Mesodermal cell (in vitro differentiated cells): ENCODE measurements around the gene C1orf174.

Experiments used
- H3K27ac ChIP-seq: 2 replicates; pipeline ENCODE4 v1.7.0; 2013; ENCODE audit warnings: mild to moderate bottlenecking, low read depth, low read length, moderate library complexity; ENCODE audit not compliant: severe bottlenecking
- H3K36me3 ChIP-seq: 2 replicates; pipeline ENCODE4 v1.7.1; 2013; ENCODE audit warnings: mild to moderate bottlenecking, low read length, moderate library complexity; ENCODE audit not compliant: control insufficient read depth, insufficient read depth
- H3K4me1 ChIP-seq: one replicate; pipeline ENCODE4 v1.7.1; 2013; ENCODE audit warnings: mild to moderate bottlenecking, low read length; ENCODE audit not compliant: insufficient read depth, control insufficient read depth, poor library complexity, severe bottlenecking
- H3K4me3 ChIP-seq: 2 replicates; pipeline ENCODE4 v1.7.0; 2013; ENCODE audit warnings: low read length, control low read depth, mild to moderate bottlenecking; ENCODE audit not compliant: insufficient read depth, poor library complexity, severe bottlenecking; ENCODE audit errors: extremely low read depth
- H3K9me3 ChIP-seq: 2 replicates; pipeline ENCODE4 v1.7.1; 2013; ENCODE audit warnings: mild to moderate bottlenecking, low read length, moderate library complexity; ENCODE audit not compliant: control insufficient read depth
- whole genome bisulfite sequencing, 2 experiments: methylation state at CpG; one replicate each; pipeline ENCODE4 v1.1.5; 2013; ENCODE audit warnings: missing lambda C conversion rate in 2 of 2; ENCODE audit not compliant: insufficient coverage in 2 of 2; 5-methylcytosine and 5-hydroxymethylcytosine counted together

C1orf174 gene

DNA sequence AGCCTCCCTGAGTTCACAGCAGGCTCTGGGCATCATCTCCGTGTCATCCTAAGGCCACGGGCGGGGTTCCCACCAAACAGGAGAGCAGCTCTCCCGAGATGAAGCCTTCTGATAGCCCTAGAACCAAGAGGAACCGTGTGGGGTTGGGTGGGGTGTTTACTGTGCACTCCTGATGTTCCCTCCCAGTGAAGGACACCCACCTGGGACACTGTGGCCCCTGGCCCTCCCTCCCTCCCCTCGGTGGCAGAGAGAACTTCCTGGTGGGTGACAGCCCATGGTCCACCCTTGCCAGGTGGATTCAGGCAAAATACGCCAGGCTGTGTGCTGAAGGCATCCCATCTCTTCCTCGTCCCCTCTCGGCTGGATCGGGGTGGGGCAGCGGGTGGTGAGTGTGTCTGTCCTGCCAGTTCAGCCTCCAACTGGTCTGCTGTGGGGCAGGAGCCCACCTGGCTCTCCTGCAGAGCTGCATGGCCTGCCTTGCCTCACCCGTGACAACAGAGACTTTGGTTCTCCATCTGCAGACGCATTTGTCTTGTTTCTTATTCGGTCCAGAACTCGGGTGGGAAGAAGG, 15.6 kb upstream of the C1orf174 start:
- no peaks in the 10 kb centered on the region for H3K9me3 ChIP-seq
- no peaks in the 10 kb centered on the region for H3K36me3 ChIP-seq
- H3K4me3 ChIP-seq: no peak overlapping the region
- no peak overlapping the region for H3K27ac ChIP-seq
- H3K4me1 ChIP-seq: peaks cover 5% of the 10 kb centered on the region
- 93 to 95% methylated on average over 10 to 11 of the region's 15 CpGs for WGBS, 2 experiments

DNA sequence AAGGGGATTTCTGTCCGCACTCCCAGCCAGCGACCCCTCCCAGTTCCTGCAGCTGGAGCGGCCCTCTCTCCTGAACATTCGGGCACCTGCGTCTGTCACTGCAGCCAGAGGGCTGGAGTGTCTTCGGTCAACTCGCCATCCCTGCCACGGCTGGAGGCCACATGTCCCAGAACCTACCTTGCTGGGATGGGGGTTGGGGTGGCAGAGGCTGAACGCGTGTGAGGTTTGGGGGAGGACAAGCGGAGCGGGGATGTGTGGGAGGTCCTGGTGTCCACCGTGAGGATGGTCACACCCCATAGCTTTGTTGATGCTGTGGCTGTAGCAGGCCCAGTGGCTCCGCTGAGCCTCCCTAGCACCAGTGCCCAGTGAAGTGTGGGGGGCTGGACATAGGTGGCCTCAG, 14.8 kb upstream of the C1orf174 start:
- peaks cover 5% of the 10 kb centered on the region for H3K4me1 ChIP-seq
- 88 to 91% methylated on average over 8 to 10 of the region's 14 CpGs for WGBS, 2 experiments
- H3K36me3 ChIP-seq: no peaks in the 10 kb centered on the region
- no peak overlapping the region for H3K27ac ChIP-seq
- no peaks in the 10 kb centered on the region for H3K9me3 ChIP-seq
- no peak overlapping the region for H3K4me3 ChIP-seq

DNA sequence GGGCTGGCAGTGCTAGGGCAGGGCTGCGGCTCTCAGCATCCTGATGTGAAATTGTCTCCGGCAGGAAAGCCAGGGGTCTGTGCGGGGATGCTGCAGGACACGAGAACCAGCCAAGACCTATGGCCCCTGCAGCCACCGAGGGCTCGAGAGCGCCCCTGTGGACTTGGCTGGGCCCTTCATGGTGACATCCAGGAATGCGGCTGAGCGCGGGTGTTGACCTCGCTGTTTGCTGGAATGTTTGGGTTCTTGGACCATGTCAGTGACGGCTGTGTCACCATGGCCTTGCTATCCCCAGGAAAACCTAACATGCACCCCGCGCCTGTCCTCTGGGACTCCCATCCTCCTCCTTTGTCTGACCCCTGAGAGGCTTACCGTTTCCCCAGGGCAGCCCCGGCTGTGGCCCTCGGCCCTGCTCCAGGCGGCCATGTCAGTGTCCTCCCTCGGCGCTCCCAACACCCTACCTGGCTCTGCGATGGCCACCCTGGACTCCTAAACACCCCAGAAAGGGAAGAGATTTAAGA, 14.3 kb upstream of the C1orf174 start:
- Histone ChIP-seq H3K4me1 (peaks cover 5% of the 10 kb centered on the region), H3K9me3 (no peaks in the 10 kb centered on the region), H3K36me3 (no peaks in the 10 kb centered on the region), H3K4me3 (no peak overlapping the region), H3K27ac (no peak overlapping the region)
- 93 to 96% methylated on average over 18 to 19 of the region's 21 CpGs for WGBS, 2 experiments

DNA sequence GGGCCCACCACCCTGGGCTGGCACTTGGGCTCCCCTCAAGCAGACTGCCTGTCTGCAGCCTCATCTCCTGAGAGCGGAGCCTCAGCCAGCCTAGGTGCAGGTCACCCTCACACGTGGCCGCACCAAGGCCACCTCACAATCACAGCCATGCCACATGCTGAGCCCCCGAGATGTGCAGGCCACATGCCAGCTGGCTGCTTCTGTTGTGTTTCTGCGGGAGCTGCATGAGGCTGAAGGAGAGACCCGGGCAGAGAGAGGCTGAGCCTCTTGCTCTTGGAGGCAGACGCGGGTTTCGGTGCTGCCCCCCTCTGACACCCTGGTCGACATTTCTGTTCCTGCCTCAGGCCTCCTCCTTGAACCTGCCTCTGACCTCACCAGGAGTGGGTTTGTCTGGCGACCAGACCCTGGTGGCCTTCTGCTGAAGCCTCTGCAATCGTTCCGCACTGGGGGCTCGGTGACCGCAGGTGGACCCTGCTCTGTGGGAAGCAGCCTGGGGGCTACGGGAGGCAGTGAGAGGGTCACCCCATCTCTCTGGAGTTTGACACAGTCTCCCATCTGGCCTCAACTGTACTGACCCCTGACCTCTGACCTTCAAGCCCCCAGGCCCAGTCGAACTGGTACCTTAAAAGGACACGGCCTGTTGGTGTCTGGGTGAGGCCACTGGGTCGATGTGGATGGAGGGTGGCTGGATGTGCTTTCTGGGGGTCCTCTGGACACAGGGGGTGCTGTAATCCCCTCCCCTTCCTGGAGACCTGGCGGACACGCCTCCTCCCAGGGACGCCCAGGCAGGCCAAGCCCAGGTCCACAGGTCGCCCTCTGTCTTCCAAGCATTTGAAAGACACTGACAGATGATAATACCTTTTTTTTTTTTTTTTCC, 13.0 kb upstream of the C1orf174 start:
- Histone ChIP-seq H3K9me3 (no peaks in the 10 kb centered on the region), H3K27ac (no peak overlapping the region), H3K4me1 (peaks cover 5% of the 10 kb centered on the region), H3K4me3 (no peak overlapping the region), H3K36me3 (no peaks in the 10 kb centered on the region)
- 94 to 95% methylated on average over 16 to 19 of the region's 23 CpGs for WGBS, 2 experiments

DNA sequence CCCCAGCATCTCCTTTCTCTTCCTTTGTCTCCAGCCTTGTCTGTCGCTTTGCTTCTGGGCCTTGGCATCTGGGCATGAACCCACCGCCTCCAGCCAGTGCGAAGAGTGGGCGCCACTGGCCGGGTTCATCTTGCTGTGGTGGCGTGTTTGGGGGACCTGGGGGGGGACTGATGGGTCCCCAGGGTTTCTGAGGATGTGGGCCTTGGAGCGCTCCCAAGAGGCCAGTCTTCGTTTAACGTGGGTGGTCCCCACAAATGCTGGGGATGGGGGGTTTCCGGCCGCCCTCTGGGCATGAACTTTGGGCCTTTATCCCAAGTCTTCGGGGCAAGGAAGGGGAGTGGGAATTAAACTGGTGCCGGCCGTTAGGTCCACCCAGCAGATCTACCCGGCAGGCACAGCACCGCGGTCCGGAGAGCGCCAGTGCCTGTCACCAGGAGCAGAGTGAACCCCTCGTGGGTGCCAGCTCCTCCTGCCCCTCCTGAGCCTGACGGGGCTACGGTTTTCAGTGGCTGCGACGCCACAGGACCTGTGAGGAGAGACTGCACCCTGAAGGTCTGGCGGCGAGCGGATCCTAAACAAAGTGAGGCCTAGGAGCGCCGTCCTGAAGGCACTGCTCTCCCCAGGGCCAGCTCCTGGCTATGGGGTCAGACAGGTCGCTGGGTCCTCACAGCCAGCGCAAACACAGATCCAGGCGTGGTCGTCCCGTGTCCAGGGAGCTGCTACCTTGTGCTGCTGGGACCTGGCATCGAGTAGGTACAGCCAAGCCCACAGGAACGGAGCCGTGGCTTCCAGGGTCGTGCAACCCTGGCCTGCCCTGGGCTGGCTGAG, 12.1 kb upstream of the C1orf174 start:
- Histone ChIP-seq H3K9me3 (no peaks in the 10 kb centered on the region), H3K4me1 (peaks cover 5% of the 10 kb centered on the region), H3K27ac (no peak overlapping the region), H3K36me3 (no peaks in the 10 kb centered on the region), H3K4me3 (no peak overlapping the region)
- 90 to 91% methylated on average over 36 to 37 of the region's 38 CpGs for WGBS, 2 experiments

DNA sequence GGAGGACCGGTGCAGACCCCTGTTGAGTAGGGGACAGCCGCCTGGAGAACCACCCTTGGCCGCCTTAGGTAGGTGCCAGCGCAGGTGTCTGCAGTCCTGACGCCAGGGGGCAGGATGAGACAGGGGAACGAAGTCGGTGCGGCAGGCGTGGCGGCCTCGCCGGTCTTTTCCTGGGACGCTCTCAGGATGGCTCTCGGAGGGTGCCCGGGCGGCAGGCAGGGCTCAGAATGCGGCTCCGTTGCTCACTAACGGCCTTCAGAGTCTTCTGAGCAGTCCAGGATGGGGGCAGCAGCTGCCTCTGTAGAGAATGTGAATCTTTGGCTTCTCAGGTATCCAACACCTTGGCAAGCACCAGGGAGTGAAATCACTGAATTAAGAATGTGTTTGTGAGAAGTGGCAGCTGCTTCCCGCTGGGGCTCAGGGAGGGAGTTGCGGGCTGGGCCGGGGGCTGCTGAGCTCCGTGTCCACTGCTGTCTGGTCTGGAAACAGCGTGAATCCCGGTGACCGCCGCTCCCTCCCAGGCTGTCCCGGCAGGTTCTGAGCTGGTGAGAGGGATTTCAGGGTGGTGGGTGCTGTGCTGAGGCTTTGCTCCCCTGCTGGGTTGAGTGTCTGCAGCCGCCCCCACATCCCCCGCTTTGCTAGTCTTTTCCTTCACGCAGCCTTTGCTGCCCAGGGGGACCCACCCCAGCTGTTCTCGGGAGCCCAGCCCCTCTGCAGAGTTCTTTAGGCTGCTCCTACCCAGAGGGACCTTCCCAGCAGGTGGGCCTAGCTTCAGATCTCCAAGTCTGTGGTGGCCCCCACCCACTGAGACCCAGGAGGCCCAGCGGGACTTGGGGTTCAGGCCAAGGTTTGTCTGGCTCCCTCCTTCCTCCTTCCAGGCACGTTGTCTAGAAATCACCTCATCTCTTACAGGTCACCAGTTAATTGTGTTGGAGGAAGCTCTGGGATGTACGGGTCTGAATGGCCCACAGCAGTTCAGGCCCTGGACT, 11.1 kb upstream of the C1orf174 start:
- Histone ChIP-seq H3K27ac (no peak overlapping the region), H3K9me3 (no peaks in the 10 kb centered on the region), H3K4me3 (no peak overlapping the region), H3K4me1 (peaks cover 5% of the 10 kb centered on the region), H3K36me3 (no peaks in the 10 kb centered on the region)
- 20 to 22% methylated on average over 27 to 34 of the region's 35 CpGs for WGBS, 2 experiments

DNA sequence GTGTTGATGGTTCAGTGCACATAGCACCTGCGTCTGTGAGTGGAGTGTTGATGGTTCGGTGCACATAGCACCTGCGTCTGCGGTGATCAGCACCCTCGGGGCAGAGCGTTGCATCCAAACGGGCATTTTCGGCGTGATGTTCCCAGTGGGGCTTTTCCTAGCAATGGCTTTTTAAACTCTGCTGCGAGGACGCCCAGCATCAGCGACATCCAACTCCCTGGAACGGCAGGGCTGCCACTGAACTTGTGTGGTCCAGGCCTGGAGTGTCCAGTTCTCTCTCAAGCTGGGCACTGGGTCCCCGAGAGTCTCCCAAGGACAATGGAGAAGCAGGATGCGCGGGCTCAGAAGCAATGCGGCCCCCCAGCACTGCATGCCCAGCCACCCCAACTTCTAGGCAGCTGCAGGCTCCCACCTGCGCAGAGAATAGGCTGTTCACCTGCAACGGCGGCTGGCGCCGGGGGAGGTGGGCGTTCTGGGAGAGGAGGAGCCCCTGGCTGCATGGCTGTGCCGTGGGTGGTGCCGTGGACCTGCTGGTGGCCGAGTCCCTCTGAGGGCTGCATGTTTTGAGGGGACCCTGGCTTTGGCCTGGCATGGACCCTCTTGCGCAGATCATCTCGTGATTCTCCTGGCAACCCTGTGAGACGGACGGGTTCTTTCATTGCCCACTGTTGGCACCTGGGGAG, 10.1 kb upstream of the C1orf174 start:
- Histone ChIP-seq H3K4me3 (no peak overlapping the region), H3K36me3 (no peaks in the 10 kb centered on the region), H3K4me1 (peaks cover 5% of the 10 kb centered on the region), H3K27ac (no peak overlapping the region), H3K9me3 (no peaks in the 10 kb centered on the region)
- WGBS, 2 experiments: 88 to 91% methylated on average over 29 to 30 of the region's 30 CpGs

DNA sequence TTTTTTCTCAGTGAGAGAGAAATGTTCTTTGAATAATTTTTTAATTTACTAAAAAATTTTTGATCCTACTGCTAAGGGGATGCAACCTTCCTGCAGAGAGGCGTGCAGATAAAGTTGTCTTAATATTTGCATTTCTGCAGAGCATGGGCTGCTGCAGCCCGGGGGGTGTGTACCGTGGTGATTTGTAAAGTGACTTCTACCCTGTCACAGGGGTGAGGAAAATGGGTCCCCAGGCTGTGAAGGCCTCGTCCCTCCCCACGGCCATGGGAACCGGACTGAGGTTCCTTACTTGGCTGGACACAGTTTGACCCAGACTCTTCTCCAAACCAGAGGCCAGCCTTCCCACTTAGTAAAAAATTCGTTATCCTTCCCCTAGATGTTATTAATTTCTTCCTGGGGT, 9.5 kb upstream of the C1orf174 start:
- H3K4me1 ChIP-seq: peaks cover 5% of the 10 kb centered on the region
- no peak overlapping the region for H3K4me3 ChIP-seq
- no peaks in the 10 kb centered on the region for H3K36me3 ChIP-seq
- no peak overlapping the region for H3K27ac ChIP-seq
- 69 to 90% methylated on average over 2 of the region's 7 CpGs for WGBS, 2 experiments
- H3K9me3 ChIP-seq: no peaks in the 10 kb centered on the region

DNA sequence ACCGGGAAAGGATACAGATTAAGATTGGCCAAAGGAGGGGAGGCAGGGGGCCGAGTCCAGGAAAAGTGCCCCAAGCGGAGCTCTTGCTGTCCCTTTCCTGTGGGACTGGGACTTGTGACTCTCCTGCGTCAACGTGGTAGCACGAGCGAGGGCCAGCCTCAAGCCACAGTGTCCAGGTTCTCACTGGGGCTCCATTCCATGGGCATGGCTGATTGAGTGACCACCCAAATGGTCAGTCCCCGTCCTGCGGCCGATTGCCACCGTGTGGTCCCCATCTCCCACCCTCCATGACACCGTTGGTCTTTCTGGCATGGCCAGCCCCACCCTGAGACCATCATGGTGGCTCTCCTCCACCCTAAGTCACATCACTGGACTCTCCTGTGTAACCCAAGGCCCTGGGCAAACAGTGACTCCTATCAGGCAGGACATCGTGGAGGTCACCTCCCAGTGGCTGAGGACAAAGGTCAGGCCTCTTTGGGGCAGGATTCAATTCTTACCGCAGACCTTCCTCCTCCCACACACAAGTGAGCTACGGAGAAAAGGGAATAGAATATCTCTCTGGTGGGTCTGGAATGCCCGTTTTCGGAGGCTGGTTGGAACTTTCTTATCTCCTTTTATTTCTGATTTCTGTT, 8.9 kb upstream of the C1orf174 start:
- Histone ChIP-seq H3K36me3 (no peaks in the 10 kb centered on the region), H3K4me1 (peaks cover 5% of the 10 kb centered on the region), H3K9me3 (no peaks in the 10 kb centered on the region), H3K27ac (no peak overlapping the region), H3K4me3 (no peak overlapping the region)
- WGBS, 2 experiments: 75 to 81% methylated on average over 9 to 16 of the region's 17 CpGs
